HG03439 (cell line): ENCODE results near the gene DNAI1.
"Not testable (repeated sequence)": the region's sequence is repeated elsewhere in the genome, so short reads cannot be mapped to it uniquely, and the experiment has no call there.

ENCODE experiments used
- ATAC-seq: cut with Tn5 transposase; IDR thresholded peaks from one replicate; pipeline ENCODE4 v1.9.1; 2021; ENCODE audit warnings: mild to moderate bottlenecking, moderate library complexity; ENCODE audit not compliant: unreplicated experiment

DNAI1 gene

GRCh38 chr9:34512131-34513078, 53.8 kb downstream of the DNAI1 start:
- ATAC-seq, result no peak

- ATAC-seq, result no peak
These were observed 55.1 kb downstream of the DNAI1 start for GRCh38 chr9:34513567-34514214.

- no peak for ATAC-seq
These were observed 55.8 kb downstream of the DNAI1 start for GRCh38 chr9:34514401-34514800.

GRCh38 chr9:34514816-34515215, 56.2 kb downstream of the DNAI1 start:
- ATAC-seq, result no peak

GRCh38 chr9:34515959-34516358, 57.4 kb downstream of the DNAI1 start:
- no peak for ATAC-seq

- ATAC-seq, result no peak
These were observed 58.6 kb downstream of the DNAI1 start for GRCh38 chr9:34517185-34517584.

GRCh38 chr9:34518110-34518616, 59.6 kb downstream of the DNAI1 start:
- no peak for ATAC-seq

GRCh38 chr9:34518896-34519295, 60.3 kb downstream of the DNAI1 start:
- no peak for ATAC-seq

- ATAC-seq, result no peak
These were observed 60.9 kb downstream of the DNAI1 start for GRCh38 chr9:34519321-34520020.

- no peak for ATAC-seq
These were observed 61.5 kb downstream of the DNAI1 start for GRCh38 chr9:34520096-34520495.

- no peak for ATAC-seq
These were observed 62.1 kb downstream of the DNAI1 start for GRCh38 chr9:34520505-34521385.

GRCh38 chr9:34521406-34522045, 62.9 kb downstream of the DNAI1 start:
- ATAC-seq, result no peak

GRCh38 chr9:34522091-34522887, 63.7 kb downstream of the DNAI1 start:
- ATAC-seq, result no peak

GRCh38 chr9:34522971-34523797, 64.6 kb downstream of the DNAI1 start, which contains the start of gene ENHO:
ENHO (minus strand) TSS chr9:34522990; CDS start chr9:34521695, 1,295 bp downstream.
- peak; percentile 90 for ATAC-seq

- no peak for ATAC-seq
These were observed 65.7 kb downstream of the DNAI1 start for GRCh38 chr9:34524349-34524748.

- ATAC-seq, result no peak
These were observed 67.4 kb downstream of the DNAI1 start for GRCh38 chr9:34526026-34526425.

GRCh38 chr9:34532041-34532440, 73.4 kb downstream of the DNAI1 start:
- ATAC-seq, result not testable (repeated sequence)

- ATAC-seq, result no peak
These were observed 78.1 kb downstream of the DNAI1 start for GRCh38 chr9:34536685-34537084.
